Natural killer cell (primary cell): ENCODE data around the gene PEX14. TPM values are rescaled to one million over a fixed set of nuclear protein-coding genes. Genes with fewer than 3 reads are reported as not detected.
A peak's percentile ranks its signal among the peaks of the same experiment; 100 is the strongest.

Experiments used
- ATAC-seq, 3 donors: fragments of 150-1000 bp in 2 of 3; fragments of 200-7000 bp in 1 of 3; cut with Tn5 transposase; 1 replicate in 1 of 3; 2 replicates in 2 of 3; pipeline ENCODE4 v1.10.0; 2021; ENCODE audit warnings: mild to moderate bottlenecking in 2 of 3, moderate library complexity in 2 of 3
- DNase-seq, 2 donors: peaks; one replicate each; pipeline versions ENCODE4 v3.0.0 to v3.0.0-alpha.2; 2013 to 2021; ENCODE audit warnings: mixed read lengths in 1 of 2
- H3K27ac ChIP-seq: one replicate; pipeline ENCODE4 v1.5.1; 2013; ENCODE audit warnings: mild to moderate bottlenecking, low read length
- H3K27me3 ChIP-seq: one replicate; pipeline ENCODE4 v1.6.1; 2013; ENCODE audit warnings: low read length; ENCODE audit not compliant: control insufficient read depth, insufficient read depth
- H3K36me3 ChIP-seq: one replicate; pipeline ENCODE4 v1.6.1; 2013; ENCODE audit warnings: low read length; ENCODE audit not compliant: control insufficient read depth, insufficient read depth
- H3K4me1 ChIP-seq: one replicate; pipeline ENCODE4 v1.6.1; 2013; ENCODE audit warnings: low read length; ENCODE audit not compliant: control insufficient read depth, insufficient read depth
- H3K4me3 ChIP-seq: one replicate; pipeline ENCODE4 v1.5.1; 2013; ENCODE audit warnings: low read length
- H3K9me3 ChIP-seq: one replicate; pipeline ENCODE4 v1.6.1; 2013; ENCODE audit warnings: low read length; ENCODE audit not compliant: control insufficient read depth, insufficient read depth
- H3K27ac Mint-ChIP-seq, 2 donors: one replicate each; pipeline ENCODE4 v1.8.0; 2022; ENCODE audit warnings: mild to moderate bottlenecking in 2 of 2, mixed read lengths in 2 of 2, moderate library complexity in 1 of 2
- H3K27me3 Mint-ChIP-seq, 2 donors: one replicate each; pipeline ENCODE4 v1.8.0; 2022; ENCODE audit warnings: low read depth in 2 of 2, mixed read lengths in 2 of 2
- H3K36me3 Mint-ChIP-seq: one replicate; pipeline ENCODE4 v1.8.0; 2022; ENCODE audit warnings: mixed read lengths
- H3K4me1 Mint-ChIP-seq, 2 donors: one replicate each; pipeline ENCODE4 v1.8.0; 2022; ENCODE audit warnings: mixed read lengths in 2 of 2
- H3K4me3 Mint-ChIP-seq: one replicate; pipeline ENCODE4 v1.8.0; 2022; ENCODE audit warnings: mild to moderate bottlenecking, moderate library complexity, mixed read lengths
- H3K9me3 Mint-ChIP-seq, 2 donors: one replicate each; pipeline ENCODE4 v1.8.0; 2022; ENCODE audit warnings: mixed read lengths in 2 of 2
- WGBS: methylation state at CpG from one replicate; pipeline ENCODE4 v1.1.7; 2013; ENCODE audit warnings: missing lambda C conversion rate; ENCODE audit not compliant: insufficient coverage; 5-methylcytosine and 5-hydroxymethylcytosine counted together
- intact Hi-C: fragments of 100-400 bp; cut with micrococcal nuclease; formaldehyde crosslinking; loops from one replicate; pipeline ENCODE4 v1.14.2; 2022
- total RNA-seq, 4 donors: library from RNA; stranded (reverse); fragments of 120-200 nt in 1 of 4; gene quantifications; one replicate each; pipeline versions ENCODE4 v1.2.3 to v1.2.4, GENCODE V29; 2013 to 2022
- TF ChIP-seq, protein P1 (sequence below): fragments of 200-600 bp; IDR thresholded peaks from one replicate; pipeline ENCODE4 v1.8.0; 2022; ENCODE audit warnings: antibody characterized with exemption

The PEX14 gene
- total RNA-seq, 3 donors from 2014 or later (not counting 1 experiment from before 2014, with no cell fraction given): 21.4 to 27.3 (median 24.1) TPM

DNA sequence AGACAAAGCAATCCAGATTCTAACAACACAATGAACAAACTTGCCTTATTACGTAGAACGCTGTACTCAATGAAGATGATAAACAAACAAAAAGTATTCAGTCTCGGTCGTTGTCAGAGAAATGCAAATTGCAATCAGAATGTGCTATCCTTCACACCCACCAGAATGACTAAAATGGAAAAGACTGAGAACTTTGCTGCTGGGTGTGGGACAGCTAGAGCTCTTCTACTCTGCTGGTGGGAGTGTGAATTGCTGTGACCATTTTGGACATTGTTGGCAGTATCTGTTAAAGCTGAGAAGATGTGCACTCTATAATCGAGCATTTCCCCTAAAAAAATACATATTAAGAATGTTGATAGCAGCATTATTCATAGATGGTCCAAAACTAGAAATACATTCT, 111.4 kb downstream of the PEX14 start:
- 93% methylated on average over 2 of the region's 5 CpGs for WGBS

DNA sequence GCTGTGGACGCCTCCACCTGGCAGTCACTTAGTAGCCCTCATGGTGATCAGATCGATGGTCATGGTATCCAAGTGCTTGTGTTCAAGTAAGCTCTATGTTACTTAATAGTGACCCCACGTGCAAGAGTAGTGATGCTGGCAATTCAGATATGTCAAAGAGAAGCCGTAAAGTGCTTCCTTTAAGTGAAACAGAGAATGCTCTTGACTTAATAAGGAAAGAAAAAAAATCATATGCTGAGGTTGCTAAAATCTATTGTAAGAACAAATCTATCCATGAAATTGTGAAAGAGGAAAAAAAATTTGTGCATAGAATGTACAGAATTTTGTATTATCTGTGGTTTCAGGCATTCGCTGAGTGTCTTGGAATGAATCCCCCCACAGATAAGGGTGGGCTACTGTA, 113.9 kb downstream of the PEX14 start:
- Mint-ChIP-seq H3K4me1 (peaks cover 0 to 14% of the 10 kb centered on the region in 2 donors), H3K27me3 (no peaks in the 10 kb centered on the region), H3K27ac (no peak overlapping the region), H3K9me3 (no peaks in the 10 kb centered on the region), H3K36me3 (no peaks in the 10 kb centered on the region), H3K4me3 (no peak overlapping the region)
- DNase-seq (no peak), ATAC-seq (no peak)
- intact Hi-C loops: no loop called here
- no peak overlapping the region for H3K4me3 ChIP-seq
- no peaks in the 10 kb centered on the region for H3K27me3 ChIP-seq
- H3K9me3 ChIP-seq: no peaks in the 10 kb centered on the region
- no peak overlapping the region for H3K27ac ChIP-seq
- 96% methylated on average over 4 of the region's 5 CpGs for WGBS
- no peaks in the 10 kb centered on the region for H3K4me1 ChIP-seq
- no peaks in the 10 kb centered on the region for H3K36me3 ChIP-seq
- TF ChIP-seq, protein P1, sequence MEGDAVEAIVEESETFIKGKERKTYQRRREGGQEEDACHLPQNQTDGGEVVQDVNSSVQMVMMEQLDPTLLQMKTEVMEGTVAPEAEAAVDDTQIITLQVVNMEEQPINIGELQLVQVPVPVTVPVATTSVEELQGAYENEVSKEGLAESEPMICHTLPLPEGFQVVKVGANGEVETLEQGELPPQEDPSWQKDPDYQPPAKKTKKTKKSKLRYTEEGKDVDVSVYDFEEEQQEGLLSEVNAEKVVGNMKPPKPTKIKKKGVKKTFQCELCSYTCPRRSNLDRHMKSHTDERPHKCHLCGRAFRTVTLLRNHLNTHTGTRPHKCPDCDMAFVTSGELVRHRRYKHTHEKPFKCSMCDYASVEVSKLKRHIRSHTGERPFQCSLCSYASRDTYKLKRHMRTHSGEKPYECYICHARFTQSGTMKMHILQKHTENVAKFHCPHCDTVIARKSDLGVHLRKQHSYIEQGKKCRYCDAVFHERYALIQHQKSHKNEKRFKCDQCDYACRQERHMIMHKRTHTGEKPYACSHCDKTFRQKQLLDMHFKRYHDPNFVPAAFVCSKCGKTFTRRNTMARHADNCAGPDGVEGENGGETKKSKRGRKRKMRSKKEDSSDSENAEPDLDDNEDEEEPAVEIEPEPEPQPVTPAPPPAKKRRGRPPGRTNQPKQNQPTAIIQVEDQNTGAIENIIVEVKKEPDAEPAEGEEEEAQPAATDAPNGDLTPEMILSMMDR: no peak

More for the DNA sequence above, 111.4 kb downstream of the PEX14 start:
- no peaks in the 10 kb centered on the region for H3K9me3 ChIP-seq
- H3K36me3 ChIP-seq: no peaks in the 10 kb centered on the region
- DNase-seq (no peak), ATAC-seq (no peak)
- TF ChIP-seq, protein P1: no peak
- H3K27me3 Mint-ChIP-seq: no peaks in the 10 kb centered on the region
- no peaks in the 10 kb centered on the region for H3K9me3 Mint-ChIP-seq
- H3K4me3 Mint-ChIP-seq: no peak overlapping the region
- no peaks in the 10 kb centered on the region for H3K4me1 ChIP-seq
- H3K27me3 ChIP-seq: no peaks in the 10 kb centered on the region
- peaks cover 0 to 7% of the 10 kb centered on the region in 2 donors for H3K4me1 Mint-ChIP-seq
- intact Hi-C loops: no loop called here
- H3K27ac ChIP-seq: no peak overlapping the region
- no peak overlapping the region for H3K4me3 ChIP-seq
- H3K27ac Mint-ChIP-seq: no peak overlapping the region
- no peaks in the 10 kb centered on the region for H3K36me3 Mint-ChIP-seq

DNA sequence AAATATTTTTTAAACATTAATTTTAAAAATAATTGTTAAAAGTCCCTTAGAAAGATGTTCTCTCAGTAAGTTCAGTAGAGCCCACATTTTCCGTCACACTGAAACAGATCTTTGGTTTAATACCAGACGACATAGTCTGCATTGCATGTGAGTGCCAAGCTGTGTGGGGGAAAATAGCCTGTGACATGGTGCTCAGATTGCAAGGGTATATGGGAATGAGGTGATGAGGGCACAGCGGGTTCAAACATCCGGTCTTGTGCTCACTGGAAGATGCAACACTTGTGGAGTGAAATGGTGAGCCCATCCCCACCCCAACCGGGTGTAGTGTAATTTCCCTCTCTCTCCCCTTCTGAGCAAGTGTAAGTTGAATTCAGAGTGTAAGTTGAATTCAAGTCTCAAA, 114.3 kb downstream of the PEX14 start:
- Histone ChIP-seq H3K27me3 (no peaks in the 10 kb centered on the region), H3K4me1 (no peaks in the 10 kb centered on the region), H3K9me3 (no peaks in the 10 kb centered on the region), H3K4me3 (no peak overlapping the region), H3K36me3 (no peaks in the 10 kb centered on the region), H3K27ac (no peak overlapping the region)
- H3K4me1 Mint-ChIP-seq: peaks cover 0 to 14% of the 10 kb centered on the region in 2 donors
- 95% methylated on average over 3 of the region's 5 CpGs for WGBS
- intact Hi-C loops: no loop called here
- H3K4me3 Mint-ChIP-seq: no peak overlapping the region
- no peak overlapping the region for H3K27ac Mint-ChIP-seq
- no peak for ATAC-seq
- TF ChIP-seq, protein P1: no peak
- DNase-seq: no peak
- no peaks in the 10 kb centered on the region for H3K36me3 Mint-ChIP-seq
- no peaks in the 10 kb centered on the region for H3K9me3 Mint-ChIP-seq
- no peaks in the 10 kb centered on the region for H3K27me3 Mint-ChIP-seq

DNA sequence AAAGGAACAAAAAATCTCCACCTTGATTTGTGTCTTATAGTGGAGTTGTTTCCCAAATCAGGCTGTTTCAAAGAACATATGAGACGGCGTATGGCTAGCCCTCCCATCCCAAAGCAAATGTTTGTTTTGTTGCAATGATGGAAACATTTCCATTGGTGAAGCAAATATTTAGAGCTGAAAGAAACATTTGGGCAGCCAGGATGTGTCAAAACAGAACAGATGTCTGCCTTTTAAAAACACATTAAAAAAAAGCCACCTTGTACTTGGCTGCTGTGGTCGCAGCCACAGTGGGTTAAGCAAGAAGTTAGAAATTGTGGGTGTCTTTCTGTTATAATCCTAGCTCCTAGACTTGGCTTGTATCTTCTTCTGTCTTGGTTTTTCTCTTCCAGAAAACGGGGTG, 116.3 kb downstream of the PEX14 start:
- TF ChIP-seq, protein P1: no peak
- no peak overlapping the region for H3K27ac ChIP-seq
- H3K27me3 ChIP-seq: no peaks in the 10 kb centered on the region
- H3K36me3 Mint-ChIP-seq: no peaks in the 10 kb centered on the region
- WGBS: 48% methylated on average over 4 of the region's 4 CpGs
- no peak overlapping the region for H3K4me3 Mint-ChIP-seq
- peak in 2 of 3 donors; percentile 31 to 62 for ATAC-seq
- no peaks in the 10 kb centered on the region for H3K36me3 ChIP-seq
- H3K9me3 Mint-ChIP-seq: no peaks in the 10 kb centered on the region
- intact Hi-C loops: no loop called here
- H3K4me1 Mint-ChIP-seq: peaks cover 5 to 19% of the 10 kb centered on the region in 2 donors
- H3K4me3 ChIP-seq: no peak overlapping the region
- H3K9me3 ChIP-seq: no peaks in the 10 kb centered on the region
- no peak for DNase-seq
- H3K27ac Mint-ChIP-seq: peak overlapping the region; percentile 59 to 71
- H3K27me3 Mint-ChIP-seq: no peaks in the 10 kb centered on the region
- H3K4me1 ChIP-seq: no peaks in the 10 kb centered on the region
